EL (cell line): ENCODE measurements around the gene BEST1.
A peak's percentile ranks its signal among the peaks of the same experiment; 100 is the strongest.

ENCODE experiments used
- DNase-seq: peaks from one replicate; pipeline ENCODE4 v3.0.0-alpha.2; 2016

Gene BEST1

GRCh38 chr11:61916737-61917333 lies 33.3 kb upstream of the BEST1 start:
- no peak for DNase-seq

- DNase-seq = peak; percentile 47
These were observed 32.6 kb upstream of the BEST1 start, which contains the start of gene RAB3IL1 for GRCh38 chr11:61917334-61918109. Gene RAB3IL1 (minus strand): TSS chr11:61917566. CDS start chr11:61917367, 199 bp downstream.

GRCh38 chr11:61918251-61918937 lies 31.8 kb upstream of the BEST1 start:
- DNase-seq = no peak

GRCh38 chr11:61918938-61919704 lies 31.0 kb upstream of the BEST1 start:
- DNase-seq = no peak

- no peak for DNase-seq
These were observed 30.2 kb upstream of the BEST1 start for GRCh38 chr11:61919705-61920631.

- DNase-seq = no peak
These were observed 28.7 kb upstream of the BEST1 start for GRCh38 chr11:61921446-61921845.

DNA sequence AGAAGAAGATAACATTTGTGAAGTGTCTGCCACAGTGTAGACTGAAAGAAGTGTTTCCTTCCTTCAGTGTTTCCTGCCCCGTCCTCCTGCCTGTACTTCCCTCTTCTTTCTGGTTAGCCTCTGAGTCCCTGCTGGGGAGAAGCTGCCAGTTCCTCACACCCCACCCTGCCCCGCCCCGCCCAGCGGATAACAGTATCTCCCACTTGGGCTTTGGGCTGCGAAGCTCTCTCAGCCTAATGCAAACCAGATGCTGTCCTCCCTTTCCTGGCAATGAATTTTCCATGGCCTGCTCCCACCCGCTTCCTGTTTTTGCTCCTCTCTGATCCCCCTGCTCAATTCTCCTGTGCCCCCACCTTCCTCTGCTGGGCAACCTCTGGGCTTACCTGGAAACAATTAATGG lies 27.6 kb upstream of the BEST1 start:
- DNase-seq = peak; percentile 68

- DNase-seq = no peak
These were observed 26.7 kb upstream of the BEST1 start for GRCh38 chr11:61923166-61924063.

DNA sequence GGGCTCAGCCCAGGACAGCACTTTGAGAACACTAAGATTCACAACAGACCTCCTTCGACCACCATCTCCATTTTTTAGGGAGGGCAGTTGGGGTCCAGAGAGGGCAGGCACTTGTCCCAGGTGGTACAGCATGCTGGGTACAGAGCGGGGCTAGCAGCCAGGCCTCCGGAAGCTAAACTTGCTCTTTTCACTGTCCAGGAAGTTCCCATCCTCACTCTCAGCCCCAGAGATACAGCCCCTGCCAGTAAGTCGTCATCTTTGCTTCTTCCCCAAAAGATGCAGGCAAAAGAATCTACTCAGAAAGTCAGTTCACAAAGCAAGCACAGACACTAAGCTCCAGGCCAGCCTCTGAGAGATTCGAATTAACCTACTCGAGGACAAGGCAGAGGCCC lies 26.1 kb upstream of the BEST1 start:
- DNase-seq = no peak

- no peak for DNase-seq
These were observed 24.4 kb upstream of the BEST1 start for GRCh38 chr11:61925736-61926135.

DNA sequence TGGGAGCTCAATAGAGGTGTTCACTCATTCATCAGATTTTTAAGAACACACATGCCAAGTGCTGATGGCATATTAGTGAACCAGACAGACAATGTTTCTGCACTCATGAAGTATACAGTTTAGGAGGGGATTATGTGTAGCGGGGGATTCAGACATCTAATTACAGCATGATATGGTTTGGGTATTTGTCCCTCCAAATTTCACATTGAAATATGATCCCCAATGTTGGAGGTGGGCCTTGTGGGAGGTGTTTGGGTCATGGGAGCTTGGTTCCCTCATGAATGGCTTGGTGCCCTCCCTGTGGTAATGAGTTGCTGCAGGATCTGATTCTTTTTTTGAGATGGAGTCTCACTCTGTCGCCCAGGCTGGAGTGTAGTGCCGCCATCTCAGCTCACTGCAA lies 23.9 kb upstream of the BEST1 start:
- DNase-seq = no peak

DNA sequence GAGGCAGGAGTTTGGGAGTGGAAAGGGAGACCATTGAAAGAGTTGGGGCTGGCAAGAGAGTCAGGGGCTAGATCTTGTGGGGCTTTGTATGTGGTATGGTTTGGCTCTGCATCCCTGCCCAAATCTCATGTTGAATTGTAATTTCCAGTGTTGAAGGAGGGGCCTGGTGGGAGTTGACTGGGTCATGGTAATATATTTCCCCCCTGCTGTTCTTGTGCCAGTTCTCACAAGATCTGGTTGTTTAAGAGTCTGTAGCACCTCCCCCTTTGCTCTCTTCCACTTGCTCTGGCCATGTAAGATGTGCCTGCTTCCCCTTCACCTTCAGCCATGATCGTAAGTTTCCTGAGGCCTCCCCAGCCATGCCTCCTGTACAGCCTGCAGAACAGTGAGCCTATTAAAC lies 22.6 kb upstream of the BEST1 start:
- no peak for DNase-seq

GRCh38 chr11:61928606-61929005 lies 21.5 kb upstream of the BEST1 start:
- no peak for DNase-seq

- no peak for DNase-seq
These were observed 19.2 kb upstream of the BEST1 start for GRCh38 chr11:61930933-61931332.

- DNase-seq = no peak
These were observed 14.3 kb upstream of the BEST1 start for GRCh38 chr11:61935861-61936260.

DNA sequence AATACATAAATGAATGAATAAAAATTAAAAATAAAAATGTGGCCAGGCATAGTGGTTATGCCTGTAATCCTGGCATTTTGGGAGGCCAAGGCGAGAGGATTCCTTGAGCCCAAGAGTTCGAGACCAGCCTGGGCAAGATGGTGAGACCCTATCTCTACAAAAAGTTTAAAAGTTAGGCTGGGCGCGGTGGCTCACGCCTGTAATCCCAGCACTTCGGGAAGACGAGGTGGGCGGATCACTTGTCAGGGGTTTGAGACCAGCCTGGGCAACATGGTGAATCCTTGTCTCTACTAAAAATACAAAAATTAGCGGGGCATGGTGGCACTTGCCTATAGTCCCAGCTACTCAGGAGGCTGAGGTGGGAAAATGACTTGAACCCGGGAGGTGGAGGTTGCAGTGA lies 9.7 kb upstream of the BEST1 start:
- DNase-seq = no peak

DNA sequence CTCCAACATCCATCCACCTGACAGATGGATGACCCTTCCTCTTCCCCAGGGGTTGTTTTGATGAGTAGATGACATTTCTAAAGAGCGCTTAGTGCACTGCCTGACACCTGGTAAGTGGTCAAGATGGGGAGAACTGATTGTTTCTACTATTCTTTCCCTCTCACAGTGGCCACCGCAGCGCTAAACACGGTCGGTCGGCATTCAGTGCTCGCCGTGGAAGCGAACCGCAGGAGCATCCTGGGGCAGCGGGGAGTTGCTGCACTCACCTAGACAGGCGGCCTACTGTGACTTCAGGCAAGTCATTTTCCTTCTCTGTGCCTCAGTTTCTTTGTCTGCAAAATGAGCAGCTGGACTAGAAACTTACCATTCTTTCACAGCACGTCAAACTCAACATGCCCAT lies 5.0 kb upstream of the BEST1 start:
- no peak for DNase-seq

- no peak for DNase-seq
These were observed 3.3 kb upstream of the BEST1 start for GRCh38 chr11:61946894-61947293.

DNA sequence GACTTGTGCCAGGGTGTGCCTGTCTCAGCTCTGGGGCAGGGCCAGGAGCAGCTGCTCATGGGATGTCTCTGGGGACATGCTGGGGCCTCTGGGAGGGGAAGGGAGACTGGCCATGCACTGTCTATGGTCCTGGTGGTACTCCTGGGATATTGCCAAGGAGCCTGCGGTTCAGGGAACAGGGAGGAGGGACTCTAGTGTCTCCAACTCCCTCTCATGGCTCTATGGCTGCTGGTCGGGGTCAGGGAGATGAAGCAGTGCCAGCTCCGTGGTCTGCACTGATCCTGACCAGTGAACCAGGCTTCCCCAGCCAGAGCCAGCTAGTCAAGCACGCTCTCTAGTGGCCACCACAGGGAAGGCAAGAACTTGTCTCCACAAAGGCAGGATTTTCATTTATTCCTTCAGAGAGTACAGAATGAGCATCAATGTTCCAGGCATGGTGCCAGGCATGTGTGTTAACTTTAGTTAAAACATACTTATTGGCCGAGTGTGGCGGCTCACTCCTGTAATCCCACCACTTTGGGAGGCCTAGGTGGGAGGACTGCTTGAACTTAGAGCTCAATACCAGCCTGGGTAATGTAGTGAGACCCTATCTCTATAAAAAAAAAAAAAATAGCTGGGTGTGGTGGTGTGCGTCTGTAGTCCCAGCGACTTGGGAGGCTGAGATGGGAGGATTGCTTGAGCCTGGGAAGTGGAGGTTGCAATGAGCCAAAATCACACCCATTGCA lies 2.5 kb upstream of the BEST1 start:
- peak; percentile 84 for DNase-seq

- DNase-seq = no peak
These were observed 1.6 kb upstream of the BEST1 start for GRCh38 chr11:61948505-61948904.
